MM.1S (cell line): Measurements from ENCODE around the gene NDOR1.

Experiments
- DNase-seq: peaks from one replicate; pipeline ENCODE4 v3.0.0-alpha.2; 2015
- H2AFZ ChIP-seq: fragments of 300-600 bp; sonication (generic); 2 replicates; pipeline ENCODE4 v1.6.0; 2016; ENCODE audit warnings: antibody characterized with exemption, low read length
- H3F3A ChIP-seq: fragments of 300-600 bp; sonication (generic); 2 replicates; pipeline ENCODE4 v1.6.1; 2016; ENCODE audit warnings: mild to moderate bottlenecking, antibody characterized with exemption, low read length, moderate library complexity, mixed read lengths; ENCODE audit not compliant: insufficient read depth
- H3K27ac ChIP-seq: fragments of 300-600 bp; sonication (generic); 2 replicates; pipeline ENCODE4 v1.5.1; 2016; ENCODE audit warnings: mild to moderate bottlenecking, low read length
- H3K27me3 ChIP-seq: fragments of 300-600 bp; sonication (generic); replicated peaks from 2 replicates; pipeline ENCODE4 v1.6.0; 2016; ENCODE audit warnings: low read length; ENCODE audit not compliant: insufficient read depth
- H3K36me3 ChIP-seq: fragments of 300-600 bp; sonication (generic); replicated peaks from 2 replicates; pipeline ENCODE4 v1.6.1; 2016; ENCODE audit warnings: mild to moderate bottlenecking, low read length, mixed read lengths; ENCODE audit not compliant: insufficient read depth
- H3K4me1 ChIP-seq: fragments of 300-600 bp; sonication (generic); 2 replicates; pipeline ENCODE4 v1.6.1; 2016; ENCODE audit warnings: low read length, mixed read lengths
- H3K4me2 ChIP-seq: fragments of 300-600 bp; sonication (generic); 2 replicates; pipeline ENCODE4 v1.6.0; 2016; ENCODE audit warnings: low read depth, low read length
- H3K4me3 ChIP-seq: fragments of 300-600 bp; sonication (generic); 2 replicates; pipeline ENCODE4 v1.5.1; 2016; ENCODE audit warnings: low read length, mixed read lengths
- H3K79me2 ChIP-seq: fragments of 300-600 bp; sonication (generic); 2 replicates; pipeline ENCODE4 v1.6.1; 2016; ENCODE audit warnings: mixed run types, low read length, mixed read lengths
- H3K9ac ChIP-seq: fragments of 300-600 bp; sonication (generic); 2 replicates; pipeline ENCODE4 v1.6.1; 2016; ENCODE audit warnings: low read length, mixed read lengths
- H3K9me2 ChIP-seq: fragments of 300-600 bp; sonication (generic); replicated peaks from 2 replicates; pipeline ENCODE4 v1.6.1; 2016; ENCODE audit warnings: mild to moderate bottlenecking, low read length, mixed read lengths; ENCODE audit not compliant: insufficient read depth
- H3K9me3 ChIP-seq: fragments of 300-600 bp; sonication (generic); replicated peaks from 2 replicates; pipeline ENCODE4 v1.6.1; 2016; ENCODE audit warnings: mild to moderate bottlenecking, low read length, mixed read lengths; ENCODE audit not compliant: insufficient read depth
- H4K20me1 ChIP-seq: fragments of 300-600 bp; sonication (generic); 2 replicates; pipeline ENCODE4 v1.6.1; 2016; ENCODE audit warnings: mild to moderate bottlenecking, low read length, moderate library complexity, mixed read lengths; ENCODE audit not compliant: insufficient read depth
- EZH2 ChIP-seq: fragments of 300-600 bp; sonication (generic); optimal IDR thresholded peaks from 2 replicates; pipeline ENCODE3; 2017; ENCODE audit warnings: low read depth, mild to moderate bottlenecking, antibody characterized with exemption, low read length, mixed read lengths
- EZH2phosphoT487 ChIP-seq: fragments of 300-600 bp; sonication (generic); IDR thresholded peaks from 2 replicates; pipeline ENCODE4 v1.6.1; 2018; ENCODE audit warnings: antibody characterized with exemption, low read length
- TF ChIP-seq, protein P1 (sequence below): fragments of 300-600 bp; sonication (generic); IDR thresholded peaks from 2 replicates; pipeline ENCODE4 v1.5.1; 2016; ENCODE audit warnings: antibody characterized with exemption, low read length, mixed read lengths

The NDOR1 gene

DNA sequence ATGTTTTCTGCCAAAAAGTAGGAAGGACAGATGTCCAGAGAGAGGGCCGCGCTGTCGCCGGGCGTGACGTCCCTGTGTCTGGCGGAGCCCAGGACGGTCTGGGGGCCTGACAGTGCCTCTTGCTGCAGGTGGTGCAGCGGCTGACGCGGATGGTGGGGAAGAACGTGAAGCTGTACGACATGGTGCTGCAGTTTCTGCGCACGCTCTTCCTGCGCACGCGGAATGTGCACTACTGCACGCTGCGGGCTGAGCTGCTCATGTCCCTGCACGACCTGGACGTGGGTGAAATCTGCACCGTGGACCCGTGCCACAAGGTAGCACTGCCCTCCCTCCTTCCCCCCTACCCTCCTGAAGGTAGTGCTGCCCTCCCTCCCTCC, 57.4 kb downstream of the NDOR1 start:
- H3K9me2 ChIP-seq: no peaks in the 10 kb centered on the region
- peaks cover 4% of the 10 kb centered on the region; the same call in 1 of the 2 replicates for H3K36me3 ChIP-seq
- no peak overlapping the region for H2AFZ ChIP-seq
- no peaks in the 10 kb centered on the region for H3K9me3 ChIP-seq
- H3K27me3 ChIP-seq: no peaks in the 10 kb centered on the region
- no peaks in the 10 kb centered on the region for H3F3A ChIP-seq
- DNase-seq: no peak
- TF ChIP-seq EZH2phosphoT487 (no peak), EZH2 (no peak)
- TF ChIP-seq, protein P1, sequence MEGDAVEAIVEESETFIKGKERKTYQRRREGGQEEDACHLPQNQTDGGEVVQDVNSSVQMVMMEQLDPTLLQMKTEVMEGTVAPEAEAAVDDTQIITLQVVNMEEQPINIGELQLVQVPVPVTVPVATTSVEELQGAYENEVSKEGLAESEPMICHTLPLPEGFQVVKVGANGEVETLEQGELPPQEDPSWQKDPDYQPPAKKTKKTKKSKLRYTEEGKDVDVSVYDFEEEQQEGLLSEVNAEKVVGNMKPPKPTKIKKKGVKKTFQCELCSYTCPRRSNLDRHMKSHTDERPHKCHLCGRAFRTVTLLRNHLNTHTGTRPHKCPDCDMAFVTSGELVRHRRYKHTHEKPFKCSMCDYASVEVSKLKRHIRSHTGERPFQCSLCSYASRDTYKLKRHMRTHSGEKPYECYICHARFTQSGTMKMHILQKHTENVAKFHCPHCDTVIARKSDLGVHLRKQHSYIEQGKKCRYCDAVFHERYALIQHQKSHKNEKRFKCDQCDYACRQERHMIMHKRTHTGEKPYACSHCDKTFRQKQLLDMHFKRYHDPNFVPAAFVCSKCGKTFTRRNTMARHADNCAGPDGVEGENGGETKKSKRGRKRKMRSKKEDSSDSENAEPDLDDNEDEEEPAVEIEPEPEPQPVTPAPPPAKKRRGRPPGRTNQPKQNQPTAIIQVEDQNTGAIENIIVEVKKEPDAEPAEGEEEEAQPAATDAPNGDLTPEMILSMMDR: no peak
- peaks cover 7% of the 10 kb centered on the region for H3K79me2 ChIP-seq
- H4K20me1 ChIP-seq: no peaks in the 10 kb centered on the region
- H3K4me3 ChIP-seq: no peak overlapping the region
- H3K4me1 ChIP-seq: peaks cover 2% of the 10 kb centered on the region; the same call in 1 of the 2 replicates
- H3K9ac ChIP-seq: no peak overlapping the region
- H3K27ac ChIP-seq: no peak overlapping the region
- no peak overlapping the region for H3K4me2 ChIP-seq

DNA sequence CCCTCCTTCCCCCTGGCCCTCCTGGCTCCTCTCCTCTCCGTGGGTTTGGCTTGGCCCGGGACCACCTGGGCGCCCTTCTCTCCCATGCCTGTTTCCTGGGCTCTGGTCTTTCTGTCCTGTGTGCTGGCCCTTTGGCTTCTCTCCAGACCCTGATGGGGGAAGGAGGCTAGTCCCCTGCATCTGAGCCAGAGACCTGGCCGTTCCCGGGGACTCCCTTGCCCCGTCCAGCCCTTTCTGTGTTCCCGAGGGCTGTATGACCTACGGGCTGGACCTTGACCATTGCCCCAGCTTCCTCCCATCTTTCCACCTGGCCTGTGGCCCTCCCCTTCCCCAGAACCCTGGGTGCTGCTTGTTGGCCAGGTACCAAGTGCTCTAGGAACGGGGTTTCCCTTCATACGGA, 58.0 kb downstream of the NDOR1 start:
- no peaks in the 10 kb centered on the region for H3K9me2 ChIP-seq
- H3F3A ChIP-seq: peaks cover under 1% of the 10 kb centered on the region; the same call in 1 of the 2 replicates
- no peak overlapping the region for H3K9ac ChIP-seq
- no peaks in the 10 kb centered on the region for H3K9me3 ChIP-seq
- peaks cover 6% of the 10 kb centered on the region for H3K4me1 ChIP-seq
- no peak for DNase-seq
- no peaks in the 10 kb centered on the region for H4K20me1 ChIP-seq
- H3K4me2 ChIP-seq: no peak overlapping the region
- TF ChIP-seq EZH2phosphoT487: no peak
- TF ChIP-seq EZH2: no peak
- TF ChIP-seq, protein P1: no peak
- no peak overlapping the region for H2AFZ ChIP-seq
- H3K4me3 ChIP-seq: no peak overlapping the region
- no peak overlapping the region for H3K27ac ChIP-seq
- H3K27me3 ChIP-seq: no peaks in the 10 kb centered on the region
- peaks cover 4% of the 10 kb centered on the region; the same call in 1 of the 2 replicates for H3K79me2 ChIP-seq
- peaks cover 4% of the 10 kb centered on the region; the same call in 1 of the 2 replicates for H3K36me3 ChIP-seq

DNA sequence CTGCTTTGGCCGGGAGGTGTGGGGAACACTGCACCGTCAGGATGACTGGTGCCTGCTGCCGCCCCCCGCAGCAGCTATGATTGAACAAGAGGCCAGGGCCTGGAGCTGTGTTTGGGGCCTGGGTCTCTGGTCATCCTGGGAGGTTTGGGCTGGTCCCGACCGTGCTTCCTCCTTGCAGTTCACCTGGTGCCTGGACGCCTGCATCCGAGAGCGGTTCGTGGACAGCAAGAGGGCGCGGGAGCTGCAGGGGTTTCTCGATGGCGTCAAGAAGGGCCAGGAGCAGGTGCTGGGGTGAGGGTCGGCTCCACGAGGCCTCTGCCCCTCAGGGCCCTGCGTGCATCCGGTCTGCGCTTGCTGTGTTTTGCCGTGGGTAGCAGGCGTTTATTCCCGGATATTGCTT, 58.6 kb downstream of the NDOR1 start:
- Histone ChIP-seq H3K27me3 (no peaks in the 10 kb centered on the region), H3K9me3 (no peaks in the 10 kb centered on the region), H3F3A (peaks cover 3% of the 10 kb centered on the region; the same call in 1 of the 2 replicates), H4K20me1 (no peaks in the 10 kb centered on the region), H3K4me2 (no peak overlapping the region), H3K9ac (no peak overlapping the region), H3K9me2 (no peaks in the 10 kb centered on the region), H2AFZ (no peak overlapping the region), H3K4me1 (peaks cover 12% of the 10 kb centered on the region), H3K27ac (no peak overlapping the region), H3K79me2 (peaks cover 8% of the 10 kb centered on the region; the same call in 1 of the 2 replicates), H3K4me3 (no peak overlapping the region), H3K36me3 (peaks cover 2% of the 10 kb centered on the region; the same call in 1 of the 2 replicates)
- no peak for TF ChIP-seq EZH2phosphoT487
- TF ChIP-seq, protein P1: no peak
- no peak for TF ChIP-seq EZH2
- no peak for DNase-seq
